Mammary microvascular endothelial cell (primary cell): Measurements from ENCODE around the gene OR1N1. TPM values are rescaled to one million over a fixed set of nuclear protein-coding genes. Genes with fewer than 3 reads are reported as not detected.

Experiments used
- total RNA-seq: library from RNA; depleted of rRNA; stranded (reverse); fragments of >200 nt; gene quantifications from 2 replicates; pipeline ENCODE4 v1.2.3, GENCODE V29; 2015

Gene OR1N1
- not detected in 2 replicates for total RNA-seq

GRCh38 chr9:122527193-122527592, at the start of gene OR1N1:
Gene OR1N1, minus strand, starts transcription at chr9:122527293. Its CDS starts 0 bp downstream, at chr9:122527293.

GRCh38 chr9:122552812-122553211, 25.7 kb upstream of the OR1N1 start, which contains the start of gene OR1N2:
Gene OR1N2, plus strand, starts transcription at chr9:122553112. Its CDS starts 100 bp downstream, at chr9:122553212.

GRCh38 chr9:122518841-122519240, 8.3 kb downstream of the OR1N1 start, which contains the start of gene OR1J4:
Gene OR1J4, plus strand, starts transcription at chr9:122519141. Its CDS starts 0 bp downstream, at chr9:122519141.

GRCh38 chr9:122510502-122510901, 16.6 kb downstream of the OR1N1 start, which contains the start of gene OR1J2:
Gene OR1J2, plus strand, starts transcription at chr9:122510802. Its CDS starts 0 bp downstream, at chr9:122510802.

GRCh38 chr9:122477826-122478225, 49.3 kb downstream of the OR1N1 start, which contains the start of gene OR1J1:
Gene OR1J1, minus strand, starts transcription at chr9:122477926. Its CDS starts 0 bp downstream, at chr9:122477926.

Other genes starting within 250 kb of the OR1N1 start
- 0.59 and 1.5 TPM in 2 replicates for gene PTGS1, start 156.3 kb downstream of the OR1N1 start, total RNA-seq
- not detected in 2 replicates for gene OR1J1, start 49.4 kb downstream of the OR1N1 start, total RNA-seq
- not detected in 2 replicates for gene OR1J2, start 16.5 kb downstream of the OR1N1 start, total RNA-seq
- not detected in 2 replicates for gene OR1J4, start 8.2 kb downstream of the OR1N1 start, total RNA-seq
- gene OR1N2, start 25.8 kb upstream of the OR1N1 start, total RNA-seq = not detected in 2 replicates
- 0.10 TPM in 1 of 2 replicates, not detected in the other for gene OR1L8, start 56.1 kb upstream of the OR1N1 start, total RNA-seq
- not detected in 2 replicates for gene OR1Q1, start 87.4 kb upstream of the OR1N1 start, total RNA-seq
- not detected in 2 replicates for gene OR1B1, start 130.3 kb upstream of the OR1N1 start, total RNA-seq
- not detected in 2 replicates for gene OR1L1, start 134.4 kb upstream of the OR1N1 start, total RNA-seq
- not detected in 2 replicates for gene OR1L3, start 147.8 kb upstream of the OR1N1 start, total RNA-seq
- gene OR1L4, start 196.7 kb upstream of the OR1N1 start, total RNA-seq = not detected in 2 replicates
- gene OR1L6, start 215.0 kb upstream of the OR1N1 start, total RNA-seq = not detected in 2 replicates